Measurements from ENCODE around the gene UBA6.
A peak's percentile ranks its signal among the peaks of the same experiment; 100 is the strongest.
"Not testable (repeated sequence)": the region's sequence is repeated elsewhere in the genome, so short reads cannot be mapped to it uniquely, and the experiment has no call there.

The UBA6 gene

DNA sequence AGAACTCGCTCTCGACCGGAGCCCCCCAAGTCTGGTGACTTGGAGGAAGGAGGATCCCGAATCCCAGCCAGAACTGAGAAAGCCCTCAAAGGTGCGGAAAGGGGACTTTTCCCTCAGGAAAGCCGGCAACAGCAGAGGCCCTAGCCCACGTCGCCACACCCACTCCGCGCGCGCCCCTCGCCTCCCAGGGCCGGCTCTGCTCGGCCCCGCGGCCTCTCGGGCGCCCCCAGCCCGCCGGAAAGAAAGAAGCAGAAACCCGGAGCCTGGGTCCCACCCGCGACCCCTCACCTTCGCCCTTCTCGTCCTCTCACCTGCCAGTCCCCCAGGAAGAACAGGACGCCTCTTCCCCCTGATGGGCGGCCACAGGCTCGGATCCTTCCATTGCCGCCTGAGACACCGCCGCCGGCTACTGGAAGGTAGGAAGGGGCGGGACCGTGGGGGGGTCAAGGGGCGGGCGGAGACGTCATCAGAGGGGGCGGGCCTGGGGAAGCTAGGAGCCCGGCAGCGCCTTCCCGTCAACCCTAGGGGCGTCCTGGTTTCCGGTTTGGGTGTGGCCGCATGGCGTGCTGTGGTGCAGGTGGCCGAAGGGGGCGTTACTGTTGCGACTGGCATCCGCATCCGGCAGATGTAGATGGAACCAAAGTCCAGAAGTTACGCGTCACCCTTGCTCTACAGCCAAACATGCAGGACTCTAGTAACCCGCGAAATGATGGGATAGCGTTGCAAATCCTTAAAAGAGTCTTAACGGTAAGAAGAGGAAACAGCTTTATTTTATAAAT, at the start of gene UBA6:
UBA6 (minus strand) TSS at position 418 of the 779 bp plus-strand sequence; CDS start at position 382, 36 bp downstream.
- peak; percentile 82 for DNase-seq

DNA sequence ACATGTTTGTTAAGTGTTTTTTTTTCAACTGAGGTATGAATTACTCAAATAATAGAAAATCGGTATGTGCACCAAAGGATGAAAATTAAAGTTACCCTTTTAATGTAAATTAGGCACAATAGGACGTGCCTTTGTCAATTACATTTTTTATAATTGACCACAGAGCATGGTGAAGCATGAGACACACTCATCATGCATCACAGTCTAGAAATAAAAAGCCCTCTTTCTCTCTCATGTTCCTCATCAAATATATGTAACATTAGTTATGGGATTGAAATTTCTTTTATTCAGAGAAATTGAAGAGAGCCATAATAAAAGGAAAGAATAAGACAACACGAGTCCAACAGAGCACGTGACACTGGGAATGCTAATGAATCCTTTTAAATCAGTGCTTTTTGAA, 49.7 kb upstream of the UBA6 start:
- DNase-seq: no peak

DNA sequence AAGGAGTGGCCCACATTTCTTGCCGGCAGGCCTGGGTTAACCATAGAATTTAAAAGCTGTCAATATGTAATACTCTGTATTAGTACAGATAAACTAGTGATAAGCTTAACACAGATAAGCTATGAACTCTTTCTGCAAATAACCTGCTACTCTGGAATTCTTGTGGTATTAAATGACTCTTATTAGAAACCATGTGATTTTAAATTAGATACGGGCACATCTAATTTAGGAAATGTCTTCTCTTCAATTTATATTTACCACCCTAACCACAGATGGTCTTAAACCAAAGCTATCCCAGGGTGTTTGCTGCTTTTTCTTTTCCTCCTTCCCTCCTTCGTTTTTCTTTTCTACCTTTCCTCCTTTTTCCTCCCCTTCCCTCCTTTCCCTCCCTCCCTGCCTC, 48.3 kb upstream of the UBA6 start:
- no peak for DNase-seq

DNA sequence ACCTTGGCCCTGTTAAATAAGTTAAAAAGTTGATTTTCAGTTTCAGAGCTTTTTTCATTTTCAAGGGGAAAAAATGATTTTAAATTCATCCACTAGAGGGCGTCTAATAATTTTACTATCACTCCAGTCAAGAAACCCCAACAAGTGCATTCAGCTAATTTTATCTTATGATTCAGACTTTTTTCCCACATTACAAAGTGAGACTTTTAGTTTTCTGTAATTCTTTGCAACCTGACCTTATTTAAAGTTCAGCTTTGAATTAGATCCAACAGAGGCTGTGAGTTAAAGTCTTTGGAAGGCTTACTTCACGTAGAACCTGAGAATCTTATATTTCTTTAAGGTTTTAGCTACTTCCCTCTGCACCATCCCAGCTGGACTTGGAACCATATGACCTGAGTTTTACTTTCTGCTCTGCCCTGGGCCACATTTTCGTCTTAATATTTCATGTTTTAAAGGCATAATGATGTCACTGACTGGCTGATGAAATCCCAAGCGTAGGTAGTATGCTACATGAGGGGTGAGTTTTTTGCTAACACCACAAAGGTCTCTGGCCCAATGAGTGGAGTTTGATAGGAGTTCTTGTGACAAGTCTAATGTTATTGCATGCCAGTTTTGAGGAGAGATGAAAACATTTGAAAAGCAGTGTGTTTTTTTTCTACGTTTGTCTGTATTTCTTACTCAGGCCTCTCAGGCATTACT, 46.0 kb upstream of the UBA6 start:
- DNase-seq: no peak

DNA sequence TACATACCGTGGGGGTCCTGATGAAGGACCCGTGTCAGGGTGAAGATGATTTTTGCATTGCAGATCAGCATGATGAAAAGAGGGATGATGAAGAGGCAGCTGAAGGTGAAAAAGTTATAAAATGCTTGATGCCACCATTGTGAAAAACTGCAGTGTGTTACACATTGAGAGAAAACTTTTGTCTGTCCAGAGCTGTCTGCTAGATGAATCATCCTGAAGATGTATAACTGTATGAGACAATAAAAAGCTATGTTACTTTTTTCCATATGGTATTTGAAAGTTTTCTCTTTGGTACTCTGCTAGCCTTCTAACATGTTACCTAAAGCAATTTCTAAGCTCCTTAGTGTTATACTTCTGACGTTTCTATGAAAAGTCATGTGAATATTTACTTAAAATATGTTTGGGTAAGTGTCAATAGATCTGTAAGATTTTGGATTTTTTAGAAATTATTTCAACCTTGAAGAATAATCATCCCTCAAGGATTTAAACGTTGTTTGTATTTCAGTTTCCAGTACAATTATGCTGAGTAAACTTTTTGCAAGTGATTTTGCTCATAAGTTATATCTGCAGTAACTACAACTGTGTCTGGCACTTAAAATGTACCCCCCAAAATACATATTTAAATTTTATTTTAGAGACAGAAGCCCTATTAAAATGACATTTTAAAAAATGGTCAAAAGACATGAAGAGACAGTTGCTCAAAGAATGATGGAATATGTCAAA, 43.8 kb upstream of the UBA6 start:
- no peak for DNase-seq

DNA sequence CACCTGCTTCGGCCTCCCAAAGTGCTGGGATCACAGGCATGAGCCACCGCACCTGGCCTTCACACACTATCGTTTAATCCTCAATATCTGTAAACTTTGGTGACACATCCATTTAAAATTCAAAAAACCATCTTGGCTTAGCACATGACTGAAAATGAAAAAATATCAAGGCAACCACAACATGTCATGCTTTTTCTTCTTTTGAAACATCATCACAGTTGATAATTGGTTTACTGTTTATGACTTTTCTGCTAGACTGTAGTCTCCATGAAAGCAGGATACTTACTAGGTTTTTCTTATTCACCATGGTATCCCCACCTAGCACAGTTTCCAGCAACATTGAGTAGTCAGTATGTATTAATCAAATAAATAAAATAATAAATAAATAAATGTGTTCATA, 42.2 kb upstream of the UBA6 start:
- DNase-seq: no peak

DNA sequence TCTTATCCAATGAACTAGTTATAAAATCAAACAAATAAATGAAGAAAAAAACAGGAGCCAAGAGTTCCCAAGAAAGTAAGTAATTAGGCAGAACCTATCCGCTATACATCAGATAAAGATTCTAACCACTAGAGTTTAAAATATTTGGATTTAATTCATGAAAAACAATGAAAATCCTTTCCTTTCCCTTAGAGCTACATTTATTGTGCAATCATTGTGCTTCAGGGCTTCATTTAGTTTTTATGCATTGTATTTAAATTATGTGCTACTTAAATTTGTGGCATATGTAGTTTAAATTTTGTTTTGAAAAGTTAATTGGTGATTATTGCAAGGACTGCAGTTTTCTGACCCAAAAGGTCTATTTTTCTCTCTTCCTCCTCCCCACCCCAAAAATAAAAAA, 35.3 kb upstream of the UBA6 start:
- no peak for DNase-seq

DNA sequence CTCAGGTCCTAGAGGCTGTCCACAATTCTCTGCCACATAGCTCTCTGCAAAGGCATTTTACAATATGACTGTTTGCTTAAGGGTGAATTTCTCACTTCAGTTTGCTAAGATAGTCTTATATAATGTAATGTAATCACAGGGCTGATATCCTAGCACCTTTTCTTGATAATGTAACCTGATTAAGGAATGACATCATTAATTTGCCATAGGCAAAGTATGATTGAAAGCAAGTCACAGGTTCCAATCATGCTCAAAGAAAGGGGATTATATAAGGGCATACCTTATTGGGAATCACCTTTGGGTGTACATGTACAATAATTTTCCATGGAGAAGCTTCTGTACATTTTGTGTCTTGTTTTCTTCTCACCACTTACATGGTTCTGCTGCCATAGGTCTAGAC, 34.4 kb upstream of the UBA6 start:
- no peak for DNase-seq

DNA sequence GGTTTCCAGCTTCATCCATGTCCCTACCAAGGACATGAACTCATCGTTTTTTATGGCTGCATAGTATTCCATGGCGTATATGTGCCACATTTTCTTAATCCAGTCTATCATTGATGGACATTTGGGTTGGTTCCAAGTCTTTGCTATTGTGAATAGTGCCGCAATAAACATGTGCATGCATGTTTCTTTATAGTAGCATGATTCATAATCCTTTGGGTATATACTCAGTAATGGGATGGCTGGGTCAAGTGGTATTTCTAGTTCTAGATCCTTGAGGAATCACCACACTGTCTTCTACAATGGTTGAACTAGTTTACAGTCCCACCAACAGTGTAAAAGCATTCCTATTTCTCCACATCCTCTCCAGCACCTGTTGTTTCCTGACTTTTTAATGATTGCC, 29.6 kb upstream of the UBA6 start:
- DNase-seq: not testable (repeated sequence)

DNA sequence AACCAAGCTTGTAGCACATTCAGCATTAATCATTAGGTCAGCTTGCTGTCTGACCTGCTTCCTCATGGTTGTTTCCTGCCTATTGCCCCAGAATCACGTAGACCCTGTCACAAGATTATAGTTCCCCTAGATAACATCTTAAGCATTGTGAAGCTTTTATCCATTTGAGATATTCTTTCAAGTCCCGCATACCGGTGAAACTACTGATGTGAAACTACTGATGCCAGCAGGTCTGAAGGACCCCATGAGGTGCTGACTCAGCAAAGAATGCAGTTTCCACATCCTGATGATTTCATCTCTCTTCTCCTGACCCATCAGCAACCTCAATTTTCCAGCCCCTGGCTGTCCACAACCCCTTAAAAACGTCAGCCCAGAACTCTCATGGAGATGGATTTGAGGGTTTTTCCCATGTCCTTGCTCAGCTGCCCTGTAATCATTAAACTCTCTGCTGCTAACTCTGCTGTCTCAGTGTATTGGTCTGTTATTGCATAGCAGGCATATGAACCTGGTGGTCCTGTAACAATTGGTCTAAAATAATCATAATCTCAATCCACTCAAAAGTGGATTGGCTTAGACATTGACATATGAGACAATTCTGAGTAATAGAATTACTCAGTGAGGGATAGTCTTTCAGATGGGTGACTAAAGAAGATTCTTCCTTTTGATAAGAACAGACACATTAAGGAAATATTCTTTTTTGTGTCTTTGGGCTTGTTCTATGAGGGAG, 26.3 kb upstream of the UBA6 start:
- DNase-seq: no peak

DNA sequence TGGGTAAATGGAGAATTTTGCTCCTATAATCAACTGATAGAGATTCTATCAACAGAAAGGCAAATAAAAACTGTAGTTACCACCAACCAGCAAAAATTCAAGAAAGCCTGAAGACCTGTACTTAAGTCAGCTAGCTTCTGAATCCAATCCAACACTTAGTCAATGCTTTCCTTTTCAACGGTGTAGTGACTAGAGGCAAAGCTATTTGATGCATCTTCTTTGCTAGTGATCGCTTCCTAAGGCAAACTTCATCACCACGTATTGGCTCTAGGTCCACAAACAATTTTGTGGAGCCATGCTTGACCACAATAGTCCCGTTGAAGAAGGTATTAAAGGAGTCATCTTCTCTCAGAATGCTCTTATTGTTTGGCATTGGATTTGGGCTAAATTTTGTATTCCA, 25.0 kb upstream of the UBA6 start:
- no peak for DNase-seq

DNA sequence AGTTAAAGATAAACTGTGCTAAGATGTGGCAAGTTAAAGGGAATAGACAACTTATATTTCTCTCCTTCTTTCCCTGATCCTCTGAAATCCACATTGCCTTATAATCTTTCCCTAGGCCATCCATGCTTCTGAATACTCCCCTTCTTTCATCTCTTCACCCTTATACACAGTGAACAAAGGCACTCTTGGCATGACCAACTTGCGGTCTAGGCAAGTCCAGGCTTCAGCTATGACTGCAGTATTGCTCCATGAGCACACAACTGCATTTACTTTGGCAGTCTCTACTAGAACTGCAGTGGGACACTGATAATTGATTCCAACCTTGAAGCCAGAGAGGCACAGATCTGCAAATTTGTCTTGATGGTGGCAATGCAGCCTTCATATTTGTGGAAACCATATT, 24.2 kb upstream of the UBA6 start:
- DNase-seq: no peak

DNA sequence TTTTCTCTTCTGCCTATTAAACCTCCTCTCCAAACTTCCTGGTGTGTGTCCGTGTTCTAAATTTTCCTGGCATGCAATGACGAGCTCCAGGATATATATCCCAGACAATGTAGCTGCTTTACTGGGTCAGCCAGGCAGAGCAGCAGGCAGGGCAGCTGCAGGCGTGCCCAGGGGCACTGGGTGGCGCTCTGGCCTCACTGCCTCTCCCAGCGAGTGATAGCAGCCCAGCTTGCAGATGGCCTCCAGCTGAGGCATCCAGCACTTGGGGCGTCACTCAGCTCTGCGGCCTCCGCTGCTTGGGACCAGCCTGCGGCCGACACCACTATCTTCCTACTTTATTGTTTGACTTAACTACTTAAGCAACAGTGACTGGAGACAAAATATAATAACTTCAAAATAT, 23.0 kb upstream of the UBA6 start:
- DNase-seq: no peak

DNA sequence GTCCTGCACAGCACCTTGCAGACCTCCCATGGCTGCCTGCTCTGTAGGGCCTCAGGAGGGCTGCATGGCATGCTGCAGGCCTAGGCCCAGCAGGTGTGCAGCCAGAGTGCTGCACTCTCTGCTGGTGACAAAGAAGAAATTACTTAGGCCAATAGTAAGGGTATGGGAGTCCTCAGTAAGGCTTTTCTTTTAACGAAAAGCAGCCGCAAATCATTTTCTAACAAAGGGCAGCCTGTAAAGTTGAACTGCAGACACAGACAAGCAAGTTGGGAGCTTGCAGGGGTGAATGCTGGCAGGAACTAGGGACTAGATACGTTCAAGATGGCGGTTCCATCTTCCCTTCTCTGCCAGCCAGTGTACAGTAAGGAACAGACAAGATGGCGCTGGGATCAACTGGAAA, 22.4 kb upstream of the UBA6 start:
- no peak for DNase-seq

DNA sequence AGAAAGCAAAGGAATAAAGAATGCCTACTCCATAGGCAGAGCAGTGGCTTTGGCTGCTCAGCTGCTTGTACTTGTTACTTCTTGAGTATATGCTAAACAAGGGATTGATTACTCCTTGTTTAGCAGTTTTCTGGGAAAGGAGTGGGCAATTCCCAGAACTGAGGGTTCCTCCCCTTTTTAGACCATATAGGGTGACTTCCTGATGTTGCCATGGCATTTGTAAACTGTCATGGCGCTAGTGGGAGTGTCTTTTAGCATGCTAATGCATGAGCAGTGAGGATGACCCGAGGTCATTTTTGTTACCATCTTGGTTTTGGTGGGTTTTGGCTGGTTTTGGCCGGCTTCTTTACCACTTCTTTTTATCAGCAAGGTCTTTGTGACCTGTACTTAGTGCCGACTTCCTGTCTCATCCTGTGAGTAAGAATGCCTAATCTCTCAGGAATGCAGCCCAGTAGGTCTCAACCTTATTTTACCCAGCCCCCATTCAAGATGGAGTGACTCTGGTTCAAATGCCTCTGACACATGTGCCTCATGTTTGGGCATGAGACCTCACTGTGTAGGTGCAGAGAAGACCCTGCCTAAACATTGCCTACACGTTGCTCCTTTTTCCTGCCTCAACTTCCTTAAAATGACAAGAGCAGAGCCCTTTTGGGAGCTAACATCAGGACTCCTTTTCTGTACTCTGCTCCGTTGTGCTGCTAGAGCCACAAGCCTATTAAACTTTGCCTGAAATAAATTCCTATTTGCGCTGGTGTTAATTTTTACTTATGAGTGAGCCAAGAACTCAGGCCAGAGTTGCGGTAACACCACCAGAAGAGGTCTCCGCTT, 21.0 kb upstream of the UBA6 start:
- DNase-seq: no peak

DNA sequence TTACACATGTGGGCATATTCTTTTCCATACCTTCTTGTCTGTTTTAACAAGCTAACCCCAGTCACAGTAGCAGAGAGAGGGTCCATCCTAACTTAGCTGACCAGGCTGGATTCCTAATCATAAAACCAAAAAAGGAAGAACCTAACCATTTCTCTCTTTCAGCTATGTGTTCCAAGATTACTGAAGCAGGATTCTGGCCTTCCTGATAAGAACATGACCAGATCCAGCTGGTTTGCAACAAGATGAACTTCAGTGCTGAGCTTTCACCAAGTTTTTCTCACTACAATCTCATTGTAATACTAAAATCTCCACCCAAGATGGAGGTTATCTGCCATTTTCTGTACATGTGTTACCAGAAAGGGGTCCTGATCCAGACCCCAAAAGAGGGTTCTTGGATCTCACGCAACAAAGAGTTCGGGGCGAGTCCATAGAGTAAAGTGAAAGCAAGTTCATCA, 20.4 kb upstream of the UBA6 start:
- DNase-seq: no peak

DNA sequence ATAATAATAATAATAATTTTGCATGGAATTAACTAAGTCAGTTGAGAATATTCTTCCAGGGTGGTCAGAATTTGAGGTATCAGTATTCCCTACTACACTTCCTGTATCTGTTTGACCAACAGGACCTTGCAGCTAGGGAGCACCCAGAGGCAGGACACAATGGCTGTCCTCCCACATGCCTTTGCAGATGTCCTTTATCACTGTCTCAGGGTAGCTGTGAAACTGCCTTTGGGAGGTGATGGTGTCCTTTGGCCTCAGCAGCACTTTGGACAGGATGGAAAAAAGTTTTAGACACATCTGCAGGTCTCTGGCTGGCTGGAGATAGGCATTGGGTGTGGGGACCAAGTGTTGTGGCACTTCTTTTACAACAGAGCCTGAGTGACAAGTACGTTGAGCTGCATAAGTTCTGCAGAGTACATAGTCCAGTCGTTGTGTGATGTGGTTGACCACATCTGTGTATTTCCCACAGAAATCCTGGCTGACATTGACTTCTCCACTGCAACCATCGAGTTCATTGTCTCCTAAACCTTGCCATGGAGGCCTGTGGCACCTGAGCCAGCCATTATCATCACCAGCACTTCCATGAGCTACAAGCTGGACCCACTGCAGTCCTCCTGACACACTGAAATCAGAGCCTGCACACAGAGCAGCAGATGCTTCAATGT, 19.1 kb upstream of the UBA6 start:
- no peak for DNase-seq

DNA sequence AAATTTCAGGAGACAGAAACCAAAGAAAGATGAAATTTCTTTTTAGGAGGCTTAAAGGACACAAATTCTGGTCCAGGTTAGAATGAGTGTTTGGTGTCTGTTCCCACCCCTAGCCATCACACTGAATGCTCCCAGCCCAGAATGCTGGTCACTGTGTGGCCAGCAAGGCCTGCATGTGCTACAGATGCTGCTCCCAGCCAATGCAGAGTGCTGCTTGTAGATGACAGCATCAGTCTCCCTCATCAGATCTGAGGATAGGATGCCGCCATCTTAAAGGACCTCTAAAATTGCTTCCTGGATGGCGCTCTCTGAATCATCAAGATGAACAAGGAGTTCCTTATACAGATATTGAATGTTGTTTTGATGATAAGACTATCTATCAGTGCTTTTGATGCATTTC, 17.9 kb upstream of the UBA6 start:
- DNase-seq: no peak

DNA sequence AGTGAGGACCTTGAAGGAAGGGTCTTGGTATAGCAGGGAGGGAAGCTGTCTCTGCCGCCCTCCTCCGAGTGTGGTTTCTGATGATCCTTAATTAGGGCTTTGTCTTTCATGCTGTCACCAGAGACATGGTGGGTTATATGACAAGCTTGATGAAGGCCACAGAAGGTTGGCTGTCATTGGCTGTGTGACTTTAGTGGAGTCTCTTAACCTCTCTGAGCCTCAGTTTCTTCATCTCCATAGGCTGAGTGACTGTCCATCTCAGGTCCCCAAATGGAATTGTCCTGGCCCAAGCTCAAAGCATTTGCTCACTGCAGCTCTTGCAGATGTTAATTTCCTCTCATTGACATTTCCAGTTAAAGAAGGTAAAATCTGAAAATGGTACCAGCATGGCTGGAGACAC, 16.6 kb upstream of the UBA6 start:
- DNase-seq: no peak

DNA sequence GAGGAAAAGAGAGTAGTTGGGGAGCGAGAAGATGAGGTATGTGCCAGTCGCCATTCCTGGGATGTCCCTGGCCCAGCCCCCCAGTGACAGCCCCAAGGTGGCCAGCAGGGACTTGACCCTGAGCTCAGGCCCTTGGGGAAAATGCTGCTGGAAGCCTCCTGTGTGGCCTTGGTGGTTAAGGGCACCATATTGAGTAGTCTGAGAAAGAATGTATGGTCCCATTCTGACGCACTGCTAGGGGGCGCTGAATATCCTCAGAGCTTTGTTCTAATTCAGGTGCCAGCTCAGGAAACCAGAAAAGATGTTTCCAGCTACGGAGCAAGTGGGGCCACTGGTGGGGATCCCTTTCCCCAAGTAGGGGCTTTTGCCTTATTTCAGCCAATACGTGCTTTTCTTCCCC, 14.0 kb upstream of the UBA6 start:
- no peak for DNase-seq

DNA sequence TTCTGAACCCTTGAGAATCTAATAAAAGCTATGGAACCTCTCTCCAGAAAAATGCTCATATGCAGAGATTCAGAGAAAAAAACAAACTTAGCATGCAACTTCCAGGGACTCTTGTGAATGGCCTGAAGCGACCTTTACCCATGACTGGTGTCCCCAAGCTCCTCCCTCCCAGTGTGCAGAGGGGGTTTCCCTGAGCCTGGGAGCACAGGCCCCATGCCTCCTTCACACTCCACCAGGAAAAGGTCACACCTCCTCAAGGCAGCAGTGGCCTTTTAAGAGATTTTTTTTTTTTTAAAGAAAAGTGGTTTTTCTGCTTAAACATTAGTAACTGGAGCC, 13.3 kb upstream of the UBA6 start:
- DNase-seq: no peak
